Stomach (tissue), 9 donors: Measurements from ENCODE around the gene MLST8. TPM values are rescaled to one million over a fixed set of nuclear protein-coding genes. Genes with fewer than 3 reads are reported as not detected.

ENCODE experiments used
- DNase-seq, 2 donors: peaks; one replicate each; pipeline versions ENCODE4 v3.0.0 to v3.0.0-alpha.2; 2013 to 2019
- H3K27ac ChIP-seq, 5 donors: fragments of 200-600 bp in 4 of 5; sonication (generic) in 4 of 5; one replicate each; pipeline ENCODE4 v1.5.1; 2013 to 2019; ENCODE audit warnings: mild to moderate bottlenecking in 1 of 5, moderate library complexity in 1 of 5
- H3K27me3 ChIP-seq, 3 donors: fragments of 200-600 bp; sonication (generic); one replicate each; pipeline ENCODE4 v1.5.1; 2017 to 2019; ENCODE audit warnings: mixed run types in 1 of 3
- H3K36me3 ChIP-seq, 4 donors: fragments of 200-600 bp; sonication (generic); 1 replicate in 3 of 4; 2 replicates in 1 of 4; pipeline ENCODE4 v1.5.1; 2016 to 2019
- H3K4me1 ChIP-seq, 4 donors: fragments of 200-600 bp; sonication (generic); one replicate each; pipeline ENCODE4 v1.5.1; 2016 to 2019
- H3K4me3 ChIP-seq, 4 donors: fragments of 200-600 bp; sonication (generic) in 3 of 4; one replicate each; pipeline ENCODE4 v1.5.1; 2016 to 2019; ENCODE audit warnings: mild to moderate bottlenecking in 1 of 4
- H3K9me3 ChIP-seq, 4 donors: fragments of 200-600 bp; sonication (generic); one replicate each; pipeline ENCODE4 v1.5.1; 2016 to 2019
- EP300 ChIP-seq: sonication (generic); formaldehyde crosslinking; IDR thresholded peaks from one replicate; pipeline ENCODE4 v1.6.1; 2017; ENCODE audit warnings: antibody characterized with exemption
- POLR2A ChIP-seq, 4 donors: fragments of 450-650 bp; IDR thresholded peaks; one replicate each; pipeline ENCODE4 v1.6.1; 2016; ENCODE audit warnings: antibody characterized with exemption in 4 of 4, control low read depth in 2 of 4, mild to moderate bottlenecking in 1 of 4, moderate library complexity in 1 of 4
- POLR2AphosphoS5 ChIP-seq, 3 donors: sonication (generic); formaldehyde crosslinking; IDR thresholded peaks; one replicate each; pipeline ENCODE4 v1.6.1; 2016; ENCODE audit warnings: antibody characterized with exemption in 3 of 3
- WGBS, 5 donors: extraction: QIAGEN DNeasy Blood & Tissue Kit in 3 of 5; methylation state at CpG; one replicate each; pipeline versions ENCODE4 v1.1.5 to v1.1.7; 2013 to 2018; 5-methylcytosine and 5-hydroxymethylcytosine counted together
- intact Hi-C: fragments of 100-400 bp; cut with DNase I; formaldehyde crosslinking; loops from one replicate; pipeline ENCODE4 v1.15.1; 2023; ENCODE audit warnings: low total_unique reads
- polyA plus RNA-seq, 3 donors: library from polyadenylated mRNA; stranded (reverse); fragments of 200-250 nt; gene quantifications; one replicate each; pipeline ENCODE4 v1.2.3, GENCODE V29; 2013
- total RNA-seq, 5 donors: library from RNA; depleted of rRNA; stranded (reverse); fragments of >200 nt; gene quantifications; one replicate each; pipeline versions ENCODE4 v1.1.0 to v1.2.3, GENCODE V29; 2014 to 2016
- TF ChIP-seq, protein P1 (sequence below), 7 experiments: fragments of 450-650 bp in 4 of 7; fragments of 200-600 bp in 3 of 7; sonication (generic) in 3 of 7; IDR thresholded peaks; one replicate each; pipeline ENCODE4 v1.5.1; 2016 to 2019; ENCODE audit warnings: antibody characterized with exemption in 7 of 7, control low read depth in 2 of 7, mild to moderate bottlenecking in 1 of 7
- donor health status: healthy with polysubstance abuse.
- donor health status: Bipolar disorder and iron deficiency.
- donor health status: healthy.

Gene MLST8
- total and polyA plus RNA-seq, 8 donors: 7.5 to 235 (median 55.8) TPM

- H3K4me1 ChIP-seq: peaks cover 2 to 15% (median 8%) of the 10 kb centered on the region in 4 donors
- H3K36me3 ChIP-seq: peaks cover 42 to 75% (median 71%) of the 10 kb centered on the region in 4 donors
- TF ChIP-seq, protein P1, sequence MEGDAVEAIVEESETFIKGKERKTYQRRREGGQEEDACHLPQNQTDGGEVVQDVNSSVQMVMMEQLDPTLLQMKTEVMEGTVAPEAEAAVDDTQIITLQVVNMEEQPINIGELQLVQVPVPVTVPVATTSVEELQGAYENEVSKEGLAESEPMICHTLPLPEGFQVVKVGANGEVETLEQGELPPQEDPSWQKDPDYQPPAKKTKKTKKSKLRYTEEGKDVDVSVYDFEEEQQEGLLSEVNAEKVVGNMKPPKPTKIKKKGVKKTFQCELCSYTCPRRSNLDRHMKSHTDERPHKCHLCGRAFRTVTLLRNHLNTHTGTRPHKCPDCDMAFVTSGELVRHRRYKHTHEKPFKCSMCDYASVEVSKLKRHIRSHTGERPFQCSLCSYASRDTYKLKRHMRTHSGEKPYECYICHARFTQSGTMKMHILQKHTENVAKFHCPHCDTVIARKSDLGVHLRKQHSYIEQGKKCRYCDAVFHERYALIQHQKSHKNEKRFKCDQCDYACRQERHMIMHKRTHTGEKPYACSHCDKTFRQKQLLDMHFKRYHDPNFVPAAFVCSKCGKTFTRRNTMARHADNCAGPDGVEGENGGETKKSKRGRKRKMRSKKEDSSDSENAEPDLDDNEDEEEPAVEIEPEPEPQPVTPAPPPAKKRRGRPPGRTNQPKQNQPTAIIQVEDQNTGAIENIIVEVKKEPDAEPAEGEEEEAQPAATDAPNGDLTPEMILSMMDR (IDR thresholded peaks at IDR 0.05): no peak
- TF ChIP-seq POLR2A (IDR thresholded peaks at IDR 0.05) (no peak), POLR2AphosphoS5 (IDR thresholded peaks at IDR 0.05) (no peak), EP300 (no peak)
- no peak overlapping the region for H3K4me3 ChIP-seq
- 91 to 95% (median 94%) methylated on average over 30 of the region's 30 CpGs for WGBS, 5 donors
- no peak overlapping the region for H3K27ac ChIP-seq
- DNase-seq: no peak
- H3K9me3 ChIP-seq: no peaks in the 10 kb centered on the region
- H3K27me3 ChIP-seq: no peaks in the 10 kb centered on the region
- intact Hi-C loops: no loop called here
Observed at GRCh38 chr16:2244926-2245795, 39.9 kb downstream of the MLST8 start.

- intact Hi-C loops: no loop called here
- peaks cover 42 to 63% (median 59%) of the 10 kb centered on the region in 4 donors for H3K36me3 ChIP-seq
- H3K27ac ChIP-seq: no peak overlapping the region
- H3K27me3 ChIP-seq: no peaks in the 10 kb centered on the region
- 88 to 93% (median 91%) methylated on average over 14 to 18 of the region's 18 CpGs for WGBS, 5 donors
- H3K4me3 ChIP-seq: no peak overlapping the region
- no peak for DNase-seq
- no peaks in the 10 kb centered on the region for H3K9me3 ChIP-seq
- TF ChIP-seq, protein P1 (IDR thresholded peaks at IDR 0.05): no peak
- no peak for TF ChIP-seq EP300
- TF ChIP-seq POLR2AphosphoS5 (IDR thresholded peaks at IDR 0.05): no peak
- no peak for TF ChIP-seq POLR2A (IDR thresholded peaks at IDR 0.05)
- H3K4me1 ChIP-seq: peaks cover 8 to 22% (median 15%) of the 10 kb centered on the region in 4 donors
Observed at GRCh38 chr16:2246301-2246885, 41.1 kb downstream of the MLST8 start.

DNA sequence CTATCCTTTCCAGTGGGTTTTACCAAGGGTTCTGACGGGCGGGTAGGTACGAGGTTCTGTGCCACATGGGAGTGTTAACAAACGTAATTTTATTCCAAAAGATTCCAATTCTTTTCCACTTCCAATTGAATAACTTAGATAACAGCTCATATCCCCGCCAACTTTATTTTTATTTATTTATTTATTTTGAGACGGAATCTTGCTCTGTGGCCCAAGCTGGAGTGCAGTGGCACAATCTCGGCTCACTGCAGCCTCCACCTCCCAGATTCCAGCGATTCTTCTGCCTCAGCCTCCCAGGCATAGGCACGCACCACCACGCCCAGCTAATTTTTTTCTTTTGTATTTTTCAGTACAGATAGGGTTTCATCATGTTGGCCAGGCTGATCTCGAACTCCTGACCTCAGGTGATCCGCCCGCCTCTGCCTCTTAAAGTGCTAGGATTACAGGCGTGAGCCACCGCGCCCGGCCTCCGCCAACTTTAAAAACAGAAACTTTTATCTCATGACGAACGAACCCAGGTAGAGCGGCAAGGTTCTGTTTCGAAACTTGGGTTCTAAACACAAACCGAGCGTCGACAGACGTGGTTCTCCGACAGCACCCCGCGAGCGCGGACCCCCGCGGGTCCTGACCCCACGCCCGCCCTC lies 45.5 kb downstream of the MLST8 start:
- Histone ChIP-seq H3K9me3 (no peaks in the 10 kb centered on the region), H3K27me3 (no peaks in the 10 kb centered on the region), H3K4me3 (peak overlapping the region; percentile 67 to 75 (median 71)), H3K36me3 (peaks cover 42 to 53% (median 49%) of the 10 kb centered on the region in 4 donors), H3K4me1 (peaks cover 15 to 36% (median 29%) of the 10 kb centered on the region in 4 donors), H3K27ac (peak overlapping the region; percentile 88 to 99 (median 93))
- intact Hi-C loops: loop anchor here (10.0 kb wide), 1 partner anchor 46 kb away; the partner anchor contains the start of gene MLST8
- TF ChIP-seq, protein P1 (IDR thresholded peaks at IDR 0.05): no peak
- TF ChIP-seq POLR2AphosphoS5 (IDR thresholded peaks at IDR 0.05) (no peak), EP300 (no peak), POLR2A (IDR thresholded peaks at IDR 0.05) (no peak)
- peak in 1 of 2 donors; percentile 62 for DNase-seq
- 3 to 6% (median 5%) methylated on average over 26 to 35 of the region's 35 CpGs for WGBS, 5 donors
